Measurements from ENCODE around the gene CCNL2. TPM values are rescaled to one million over a fixed set of nuclear protein-coding genes. Genes with fewer than 3 reads are reported as not detected.

The CCNL2 gene
- total and polyA plus RNA-seq, 2 of the 13 experiments (the other 11 are each of a cell fraction or from before 2014, with no cell fraction given), result 105 to 340 TPM

- TF ChIP-seq ISL2 (CRISPR knock-in tag; IDR thresholded peaks at IDR 0.05), result no peak; the same call in none of the 2 replicates
- TF ChIP-seq ZBTB42 (CRISPR knock-in tag; IDR thresholded peaks at IDR 0.05), result no peak
- no peak for TF ChIP-seq ZNF224 (CRISPR knock-in tag; IDR thresholded peaks at IDR 0.05)
- no peak for TF ChIP-seq TEAD2 (CRISPR knock-in tag; IDR thresholded peaks at IDR 0.05)
- TF ChIP-seq RAD21 (CRISPR knock-in tag; IDR thresholded peaks at IDR 0.05), result peak; percentile 75
- no peak for TF ChIP-seq POLR2AphosphoS2 (IDR thresholded peaks at IDR 0.05; ENCODE audit: low read depth, low read length)
- peak; percentile 67 for TF ChIP-seq ZNF687 (CRISPR knock-in tag; IDR thresholded peaks at IDR 0.05)
- peak in 1 of 2 experiments; percentile 68; a peak in 1 of 4 replicates for TF ChIP-seq KLF16 (CRISPR knock-in tag; IDR thresholded peaks at IDR 0.05)
- no peak for TF ChIP-seq ZSCAN22 (CRISPR knock-in tag; IDR thresholded peaks at IDR 0.05)
- no peak for TF ChIP-seq ZBTB46 (CRISPR knock-in tag; IDR thresholded peaks at IDR 0.05; ENCODE audit: borderline replicate concordance)
- peak; percentile 84 for TF ChIP-seq ZSCAN31 (CRISPR knock-in tag; IDR thresholded peaks at IDR 0.05; ENCODE audit: low read depth)
- TF ChIP-seq GRHL1 (CRISPR knock-in tag; conservative IDR thresholded peaks at IDR 0.05), result no peak
- TF ChIP-seq ZMYM2 (CRISPR knock-in tag; IDR thresholded peaks at IDR 0.05), result no peak
- no peak for TF ChIP-seq ZFP36L2 (CRISPR knock-in tag; IDR thresholded peaks at IDR 0.05)
- TF ChIP-seq JUNB (CRISPR knock-in tag; IDR thresholded peaks at IDR 0.05; ENCODE audit: borderline replicate concordance), result no peak
- TF ChIP-seq ZNF20 (CRISPR knock-in tag; IDR thresholded peaks at IDR 0.05), result no peak
- TF ChIP-seq ZNF256 (CRISPR knock-in tag; conservative IDR thresholded peaks at IDR 0.05), result no peak
- TF ChIP-seq HCFC1 (IDR thresholded peaks at IDR 0.05; ENCODE audit: low read depth, low read length), result no peak
- no peak for TF ChIP-seq ZNF749 (CRISPR knock-in tag; IDR thresholded peaks at IDR 0.05; ENCODE audit: borderline replicate concordance)
- peak; percentile 50; the same call in 1 of the 2 replicates for TF ChIP-seq HIC2 (CRISPR knock-in tag; IDR thresholded peaks at IDR 0.05; ENCODE audit: low read depth)
- TF ChIP-seq MIER3 (CRISPR knock-in tag; IDR thresholded peaks at IDR 0.05; ENCODE audit: borderline replicate concordance), result no peak; the same call in 1 of the 2 replicates
- TF ChIP-seq NFATC3 (CRISPR knock-in tag; IDR thresholded peaks at IDR 0.05), result no peak
Measured at GRCh38 chr1:1437904-1438376, 38.8 kb upstream of the CCNL2 start (continued).
